HL-60 (cell line): ENCODE results near the gene FAM117A.

ENCODE experiments used
- DNase-seq, 2 experiments: peaks; one replicate each; pipeline ENCODE4 v3.0.0-alpha.2; 2010 to 2020; ENCODE audit warnings: low read depth in 1 of 2, low spot score in 1 of 2
- H3K27ac ChIP-seq: fragments of 250-450 bp; sonication (Bioruptor Pico); replicated peaks from 2 replicates; pipeline ENCODE4 v1.5.1; 2020; ENCODE audit warnings: mild to moderate bottlenecking, moderate library complexity
- H3K27me3 ChIP-seq: fragments of 250-450 bp; sonication (Bioruptor Pico); 2 replicates; pipeline ENCODE4 v1.5.1; 2021; ENCODE audit warnings: mild to moderate bottlenecking, moderate library complexity; ENCODE audit not compliant: insufficient read depth, poor library complexity, severe bottlenecking
- H3K4me3 ChIP-seq: replicated peaks from 2 replicates; pipeline ENCODE4 v1.5.1; 2011; ENCODE audit warnings: mild to moderate bottlenecking, control low read depth, low read length; ENCODE audit not compliant: insufficient read depth
- GABPA ChIP-seq: IDR thresholded peaks from 2 replicates; pipeline ENCODE4 v1.6.1; 2012; ENCODE audit warnings: low read depth
- POLR2AphosphoS5 ChIP-seq: IDR thresholded peaks from 2 replicates; pipeline ENCODE4 v1.6.1; 2012; ENCODE audit warnings: low read depth
- SPI1 ChIP-seq: IDR thresholded peaks from 2 replicates; pipeline ENCODE4 v1.6.1; 2012; ENCODE audit warnings: low read depth, mild to moderate bottlenecking, borderline replicate concordance
- TF ChIP-seq, protein P1 (sequence below): IDR thresholded peaks from one replicate; pipeline ENCODE4 v1.5.1; 2011; ENCODE audit warnings: low read length, control low read depth, inconsistent platforms; ENCODE audit not compliant: insufficient read depth
- TF ChIP-seq, protein P2 (sequence below): IDR thresholded peaks from 2 replicates; pipeline ENCODE4 v1.6.1; 2012; ENCODE audit warnings: low read depth; ENCODE audit not compliant: insufficient replicate concordance

The FAM117A gene

DNA sequence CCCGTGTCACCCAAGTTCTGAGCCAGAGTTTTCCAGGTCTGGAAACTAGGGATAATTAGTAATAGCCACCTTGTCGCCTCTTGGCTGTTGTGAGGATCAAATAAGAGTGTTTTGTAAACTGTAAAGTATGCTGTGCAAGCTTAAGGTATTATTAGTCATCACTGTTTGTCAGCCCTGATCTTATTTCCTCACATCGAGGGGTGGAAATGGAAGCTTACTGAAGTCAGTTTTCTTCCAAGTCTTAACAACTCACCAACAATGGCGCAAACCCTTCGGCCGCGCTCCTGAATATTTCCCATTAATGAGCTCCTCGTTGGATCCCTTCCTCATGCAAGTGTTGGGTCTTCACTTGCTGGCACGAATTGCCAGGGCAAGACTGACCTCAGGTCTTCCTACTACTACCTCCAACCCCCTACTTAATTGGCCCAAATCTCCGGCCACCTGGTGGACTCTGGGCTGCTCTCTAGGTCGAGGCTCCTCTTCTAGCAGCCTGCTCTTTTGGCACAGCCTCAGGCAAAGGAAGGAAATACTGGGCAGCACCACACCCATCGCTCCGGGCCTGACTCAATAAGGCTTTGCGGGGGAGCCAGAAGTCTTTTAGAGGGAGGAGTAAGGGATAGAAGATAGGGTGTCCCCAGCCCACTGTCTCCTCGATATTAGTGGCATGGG is 55.3 kb downstream of the FAM117A start:
- peak in 1 of 2 experiments; percentile 8 for DNase-seq
- H3K27ac ChIP-seq, result peak overlapping the region; percentile 99
- H3K27me3 ChIP-seq, result no peaks in the 10 kb centered on the region
- TF ChIP-seq, protein P1, sequence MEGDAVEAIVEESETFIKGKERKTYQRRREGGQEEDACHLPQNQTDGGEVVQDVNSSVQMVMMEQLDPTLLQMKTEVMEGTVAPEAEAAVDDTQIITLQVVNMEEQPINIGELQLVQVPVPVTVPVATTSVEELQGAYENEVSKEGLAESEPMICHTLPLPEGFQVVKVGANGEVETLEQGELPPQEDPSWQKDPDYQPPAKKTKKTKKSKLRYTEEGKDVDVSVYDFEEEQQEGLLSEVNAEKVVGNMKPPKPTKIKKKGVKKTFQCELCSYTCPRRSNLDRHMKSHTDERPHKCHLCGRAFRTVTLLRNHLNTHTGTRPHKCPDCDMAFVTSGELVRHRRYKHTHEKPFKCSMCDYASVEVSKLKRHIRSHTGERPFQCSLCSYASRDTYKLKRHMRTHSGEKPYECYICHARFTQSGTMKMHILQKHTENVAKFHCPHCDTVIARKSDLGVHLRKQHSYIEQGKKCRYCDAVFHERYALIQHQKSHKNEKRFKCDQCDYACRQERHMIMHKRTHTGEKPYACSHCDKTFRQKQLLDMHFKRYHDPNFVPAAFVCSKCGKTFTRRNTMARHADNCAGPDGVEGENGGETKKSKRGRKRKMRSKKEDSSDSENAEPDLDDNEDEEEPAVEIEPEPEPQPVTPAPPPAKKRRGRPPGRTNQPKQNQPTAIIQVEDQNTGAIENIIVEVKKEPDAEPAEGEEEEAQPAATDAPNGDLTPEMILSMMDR, result no peak
- TF ChIP-seq POLR2AphosphoS5 (no peak; the same call in 1 of the 2 replicates), SPI1 (no peak), GABPA (no peak)
- TF ChIP-seq, protein P2, sequence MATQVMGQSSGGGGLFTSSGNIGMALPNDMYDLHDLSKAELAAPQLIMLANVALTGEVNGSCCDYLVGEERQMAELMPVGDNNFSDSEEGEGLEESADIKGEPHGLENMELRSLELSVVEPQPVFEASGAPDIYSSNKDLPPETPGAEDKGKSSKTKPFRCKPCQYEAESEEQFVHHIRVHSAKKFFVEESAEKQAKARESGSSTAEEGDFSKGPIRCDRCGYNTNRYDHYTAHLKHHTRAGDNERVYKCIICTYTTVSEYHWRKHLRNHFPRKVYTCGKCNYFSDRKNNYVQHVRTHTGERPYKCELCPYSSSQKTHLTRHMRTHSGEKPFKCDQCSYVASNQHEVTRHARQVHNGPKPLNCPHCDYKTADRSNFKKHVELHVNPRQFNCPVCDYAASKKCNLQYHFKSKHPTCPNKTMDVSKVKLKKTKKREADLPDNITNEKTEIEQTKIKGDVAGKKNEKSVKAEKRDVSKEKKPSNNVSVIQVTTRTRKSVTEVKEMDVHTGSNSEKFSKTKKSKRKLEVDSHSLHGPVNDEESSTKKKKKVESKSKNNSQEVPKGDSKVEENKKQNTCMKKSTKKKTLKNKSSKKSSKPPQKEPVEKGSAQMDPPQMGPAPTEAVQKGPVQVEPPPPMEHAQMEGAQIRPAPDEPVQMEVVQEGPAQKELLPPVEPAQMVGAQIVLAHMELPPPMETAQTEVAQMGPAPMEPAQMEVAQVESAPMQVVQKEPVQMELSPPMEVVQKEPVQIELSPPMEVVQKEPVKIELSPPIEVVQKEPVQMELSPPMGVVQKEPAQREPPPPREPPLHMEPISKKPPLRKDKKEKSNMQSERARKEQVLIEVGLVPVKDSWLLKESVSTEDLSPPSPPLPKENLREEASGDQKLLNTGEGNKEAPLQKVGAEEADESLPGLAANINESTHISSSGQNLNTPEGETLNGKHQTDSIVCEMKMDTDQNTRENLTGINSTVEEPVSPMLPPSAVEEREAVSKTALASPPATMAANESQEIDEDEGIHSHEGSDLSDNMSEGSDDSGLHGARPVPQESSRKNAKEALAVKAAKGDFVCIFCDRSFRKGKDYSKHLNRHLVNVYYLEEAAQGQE, result no peak
- no peak overlapping the region; the same call in 1 of the 2 replicates for H3K4me3 ChIP-seq

DNA sequence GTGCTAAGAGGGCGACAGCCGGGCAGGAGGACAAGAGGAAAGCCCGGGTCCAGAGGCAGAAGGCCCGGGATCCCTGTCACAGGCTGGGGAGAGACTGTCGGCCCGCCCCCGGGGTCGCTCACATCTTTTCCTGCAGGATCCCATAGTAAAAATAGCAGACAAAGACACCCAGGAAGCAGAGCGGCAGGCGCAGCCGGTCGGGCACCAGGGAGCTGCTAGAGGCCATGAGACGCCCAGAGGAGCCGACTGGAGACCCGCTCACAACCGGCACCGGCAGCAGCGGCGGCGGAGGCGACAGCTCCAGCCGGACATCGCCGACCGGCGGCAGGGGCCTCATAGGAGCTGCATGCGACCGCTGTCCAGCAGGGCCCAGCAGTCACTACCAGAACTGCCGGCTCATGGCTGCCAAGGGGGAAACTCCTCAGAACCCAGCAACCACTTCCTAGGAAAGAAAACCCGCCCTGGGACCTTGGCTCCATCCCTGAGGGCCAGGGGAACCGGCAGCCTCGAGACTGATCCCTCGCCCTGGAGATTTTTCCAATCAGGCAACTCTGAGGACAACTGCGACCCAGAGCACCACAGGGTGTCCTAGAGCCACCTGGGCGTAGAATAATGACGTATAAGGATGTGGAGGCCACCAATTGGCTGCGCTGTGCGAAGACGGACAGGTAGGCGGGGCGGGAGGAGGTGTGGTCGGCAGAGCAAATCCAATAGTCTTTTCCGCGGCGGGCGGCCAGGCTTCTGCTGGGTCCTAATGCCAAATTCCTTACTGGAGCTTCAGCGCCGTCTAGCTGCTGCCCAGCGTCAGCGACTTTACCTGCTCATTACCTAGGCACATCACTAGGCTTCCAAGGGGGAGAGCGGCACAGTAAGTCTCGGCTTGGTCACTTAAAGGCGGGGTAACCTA is 56.1 kb downstream of the FAM117A start, which contains the start of gene SLC35B1:
Gene SLC35B1 (minus strand): TSS at position 357 of the 907 bp plus-strand sequence. CDS start 131 bp downstream, at position 226.
- Histone ChIP-seq H3K27me3 (no peaks in the 10 kb centered on the region), H3K4me3 (peak within 1 kb of the TSS; percentile 97), H3K27ac (peak within 1 kb of the TSS; percentile 99)
- TF ChIP-seq, protein P2, result peak; percentile 78
- TF ChIP-seq GABPA (no peak; the same call in 1 of the 2 replicates), POLR2AphosphoS5 (peak; percentile 77), SPI1 (no peak; the same call in 1 of the 2 replicates)
- TF ChIP-seq, protein P1, result peak; percentile 99
- peak; percentile 97 to 100 for DNase-seq

DNA sequence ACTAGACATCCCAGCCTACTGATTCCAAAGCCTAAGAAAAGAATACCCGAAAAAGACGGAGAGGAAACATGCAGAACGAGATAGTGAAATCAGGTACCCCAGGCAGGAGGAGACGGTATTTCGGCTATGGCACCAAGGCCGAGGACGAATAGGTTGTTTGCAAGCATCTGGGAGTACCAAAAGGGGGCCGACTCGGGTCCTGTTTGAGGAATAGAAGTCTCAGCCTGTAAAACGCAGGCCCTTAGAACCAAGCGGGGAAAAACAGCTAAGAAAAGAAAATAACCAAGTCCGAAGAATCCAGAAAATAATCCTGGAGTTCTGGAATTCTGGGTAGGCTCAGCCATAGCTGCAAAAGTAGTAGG is 56.7 kb downstream of the FAM117A start:
- Histone ChIP-seq H3K27me3 (no peaks in the 10 kb centered on the region), H3K4me3 (peak overlapping the region; percentile 97), H3K27ac (peak overlapping the region; percentile 99)
- TF ChIP-seq, protein P1, result no peak
- TF ChIP-seq GABPA (no peak), SPI1 (no peak), POLR2AphosphoS5 (no peak)
- TF ChIP-seq, protein P2, result no peak
- peak in 1 of 2 experiments; percentile 28 for DNase-seq
